Measurements from ENCODE around the gene TRPM1.

The TRPM1 gene

GRCh38 chr15:31020542-31020941, 81.0 kb downstream of the TRPM1 start:
- H3K4me3 ChIP-seq (ENCODE audit: insufficient read length, low read depth), result no peak overlapping the region
- no peak for DNase-seq (ENCODE audit: low read depth, low spot score)
- no peaks in the 10 kb centered on the region for H3K4me1 ChIP-seq (ENCODE audit: insufficient read depth, insufficient read length)
- no peaks in the 10 kb centered on the region for H3K9me3 ChIP-seq (ENCODE audit: insufficient read depth, low read length)
- no peaks in the 10 kb centered on the region for H3K36me3 ChIP-seq (ENCODE audit: insufficient read depth, insufficient read length, low read length)
- H3K27me3 ChIP-seq (ENCODE audit: insufficient read depth, insufficient read length), result no peaks in the 10 kb centered on the region
- no peak overlapping the region for H3K9ac ChIP-seq (ENCODE audit: insufficient read length, low read depth)
- TF ChIP-seq YY1 (IDR thresholded peaks at IDR 0.05; ENCODE audit: insufficient read depth, insufficient read length) (no peak), ZNF274 (IDR thresholded peaks at IDR 0.05; ENCODE audit: low read depth, low read length) (no peak), SUZ12 (IDR thresholded peaks at IDR 0.05; ENCODE audit: extremely low read depth, insufficient read depth, insufficient read length) (no peak)

- Histone ChIP-seq H3K4me1 (ENCODE audit: insufficient read depth, insufficient read length) (no peaks in the 10 kb centered on the region), H3K4me3 (ENCODE audit: insufficient read length, low read depth) (no peak overlapping the region), H3K36me3 (ENCODE audit: insufficient read depth, insufficient read length, low read length) (no peaks in the 10 kb centered on the region), H3K9me3 (ENCODE audit: insufficient read depth, low read length) (no peaks in the 10 kb centered on the region), H3K27me3 (ENCODE audit: insufficient read depth, insufficient read length) (no peaks in the 10 kb centered on the region), H3K9ac (ENCODE audit: insufficient read length, low read depth) (no peak overlapping the region)
- TF ChIP-seq ZNF274 (IDR thresholded peaks at IDR 0.05; ENCODE audit: low read depth, low read length) (no peak), YY1 (IDR thresholded peaks at IDR 0.05; ENCODE audit: insufficient read depth, insufficient read length) (no peak), SUZ12 (IDR thresholded peaks at IDR 0.05; ENCODE audit: extremely low read depth, insufficient read depth, insufficient read length) (no peak)
- no peak for DNase-seq (ENCODE audit: low read depth, low spot score)
Measured at GRCh38 chr15:31019986-31020385, 81.5 kb downstream of the TRPM1 start.

GRCh38 chr15:31017311-31017710, 84.2 kb downstream of the TRPM1 start:
- no peaks in the 10 kb centered on the region for H3K36me3 ChIP-seq (ENCODE audit: insufficient read depth, insufficient read length, low read length)
- H3K27me3 ChIP-seq (ENCODE audit: insufficient read depth, insufficient read length), result no peaks in the 10 kb centered on the region
- H3K4me1 ChIP-seq (ENCODE audit: insufficient read depth, insufficient read length), result no peaks in the 10 kb centered on the region
- no peak overlapping the region for H3K4me3 ChIP-seq (ENCODE audit: insufficient read length, low read depth)
- TF ChIP-seq YY1 (IDR thresholded peaks at IDR 0.05; ENCODE audit: insufficient read depth, insufficient read length) (no peak), ZNF274 (IDR thresholded peaks at IDR 0.05; ENCODE audit: low read depth, low read length) (no peak), SUZ12 (IDR thresholded peaks at IDR 0.05; ENCODE audit: extremely low read depth, insufficient read depth, insufficient read length) (no peak)
- peaks cover 8% of the 10 kb centered on the region for H3K9me3 ChIP-seq (ENCODE audit: insufficient read depth, low read length)
- DNase-seq (ENCODE audit: low read depth, low spot score), result no peak
- no peak overlapping the region for H3K9ac ChIP-seq (ENCODE audit: insufficient read length, low read depth)

- Histone ChIP-seq H3K4me1 (ENCODE audit: insufficient read depth, insufficient read length) (no peaks in the 10 kb centered on the region), H3K36me3 (ENCODE audit: insufficient read depth, insufficient read length, low read length) (no peaks in the 10 kb centered on the region), H3K4me3 (ENCODE audit: insufficient read length, low read depth) (no peak overlapping the region), H3K27me3 (ENCODE audit: insufficient read depth, insufficient read length) (no peaks in the 10 kb centered on the region), H3K9me3 (ENCODE audit: insufficient read depth, low read length) (peaks cover 14% of the 10 kb centered on the region), H3K9ac (ENCODE audit: insufficient read length, low read depth) (no peak overlapping the region)
- DNase-seq (ENCODE audit: low read depth, low spot score), result no peak
- TF ChIP-seq YY1 (IDR thresholded peaks at IDR 0.05; ENCODE audit: insufficient read depth, insufficient read length), result no peak
- no peak for TF ChIP-seq SUZ12 (IDR thresholded peaks at IDR 0.05; ENCODE audit: extremely low read depth, insufficient read depth, insufficient read length)
- TF ChIP-seq ZNF274 (IDR thresholded peaks at IDR 0.05; ENCODE audit: low read depth, low read length), result no peak
Measured at GRCh38 chr15:31016446-31016915, 85.0 kb downstream of the TRPM1 start.

GRCh38 chr15:31014608-31014925, 87.0 kb downstream of the TRPM1 start:
- no peak for DNase-seq (ENCODE audit: low read depth, low spot score)
- no peaks in the 10 kb centered on the region for H3K36me3 ChIP-seq (ENCODE audit: insufficient read depth, insufficient read length, low read length)
- H3K9ac ChIP-seq (ENCODE audit: insufficient read length, low read depth), result no peak overlapping the region
- H3K4me1 ChIP-seq (ENCODE audit: insufficient read depth, insufficient read length), result no peaks in the 10 kb centered on the region
- TF ChIP-seq ZNF274 (IDR thresholded peaks at IDR 0.05; ENCODE audit: low read depth, low read length) (no peak), SUZ12 (IDR thresholded peaks at IDR 0.05; ENCODE audit: extremely low read depth, insufficient read depth, insufficient read length) (no peak), YY1 (IDR thresholded peaks at IDR 0.05; ENCODE audit: insufficient read depth, insufficient read length) (no peak)
- no peak overlapping the region for H3K4me3 ChIP-seq (ENCODE audit: insufficient read length, low read depth)
- peaks cover 14% of the 10 kb centered on the region for H3K9me3 ChIP-seq (ENCODE audit: insufficient read depth, low read length)
- no peaks in the 10 kb centered on the region for H3K27me3 ChIP-seq (ENCODE audit: insufficient read depth, insufficient read length)

- no peak overlapping the region for H3K4me3 ChIP-seq (ENCODE audit: insufficient read length, low read depth)
- H3K9ac ChIP-seq (ENCODE audit: insufficient read length, low read depth), result no peak overlapping the region
- H3K9me3 ChIP-seq (ENCODE audit: insufficient read depth, low read length), result peaks cover 14% of the 10 kb centered on the region
- H3K36me3 ChIP-seq (ENCODE audit: insufficient read depth, insufficient read length, low read length), result no peaks in the 10 kb centered on the region
- no peaks in the 10 kb centered on the region for H3K27me3 ChIP-seq (ENCODE audit: insufficient read depth, insufficient read length)
- DNase-seq (ENCODE audit: low read depth, low spot score), result no peak
- no peaks in the 10 kb centered on the region for H3K4me1 ChIP-seq (ENCODE audit: insufficient read depth, insufficient read length)
- TF ChIP-seq SUZ12 (IDR thresholded peaks at IDR 0.05; ENCODE audit: extremely low read depth, insufficient read depth, insufficient read length) (no peak), YY1 (IDR thresholded peaks at IDR 0.05; ENCODE audit: insufficient read depth, insufficient read length) (no peak), ZNF274 (IDR thresholded peaks at IDR 0.05; ENCODE audit: low read depth, low read length) (no peak)
Measured at GRCh38 chr15:31013863-31014607, 87.5 kb downstream of the TRPM1 start.

GRCh38 chr15:31012455-31012854, 89.1 kb downstream of the TRPM1 start:
- Histone ChIP-seq H3K36me3 (ENCODE audit: insufficient read depth, insufficient read length, low read length) (no peaks in the 10 kb centered on the region), H3K9ac (ENCODE audit: insufficient read length, low read depth) (no peak overlapping the region), H3K27me3 (ENCODE audit: insufficient read depth, insufficient read length) (no peaks in the 10 kb centered on the region), H3K4me3 (ENCODE audit: insufficient read length, low read depth) (no peak overlapping the region), H3K9me3 (ENCODE audit: insufficient read depth, low read length) (peaks cover 14% of the 10 kb centered on the region), H3K4me1 (ENCODE audit: insufficient read depth, insufficient read length) (no peaks in the 10 kb centered on the region)
- no peak for DNase-seq (ENCODE audit: low read depth, low spot score)
- TF ChIP-seq YY1 (IDR thresholded peaks at IDR 0.05; ENCODE audit: insufficient read depth, insufficient read length) (no peak), SUZ12 (IDR thresholded peaks at IDR 0.05; ENCODE audit: extremely low read depth, insufficient read depth, insufficient read length) (no peak), ZNF274 (IDR thresholded peaks at IDR 0.05; ENCODE audit: low read depth, low read length) (no peak)
